IPS-NIHi7 (cell line): Measurements from ENCODE around the gene ZNF629.
A peak's percentile ranks its signal among the peaks of the same experiment; 100 is the strongest.

Source experiments
- DNase-seq: peaks from one replicate; pipeline ENCODE4 v3.0.0; 2012; ENCODE audit warnings: mixed read lengths; ENCODE audit errors: extremely low spot score

The ZNF629 gene

GRCh38 chr16:30748634-30749445 is 38.2 kb downstream of the ZNF629 start:
- peak; percentile 66 for DNase-seq

GRCh38 chr16:30747799-30748633 is 39.0 kb downstream of the ZNF629 start, which contains the start of gene PHKG2:
PHKG2 (plus strand) TSS chr16:30748425; CDS start chr16:30748821, 396 bp downstream.
- DNase-seq: peak; percentile 99

- DNase-seq: no peak
Measured at GRCh38 chr16:30747331-30747730, 39.7 kb downstream of the ZNF629 start.

- no peak for DNase-seq
Measured at GRCh38 chr16:30746638-30747175, 40.3 kb downstream of the ZNF629 start.

GRCh38 chr16:30745082-30745481 is 41.9 kb downstream of the ZNF629 start:
- no peak for DNase-seq

GRCh38 chr16:30744183-30744582 is 42.8 kb downstream of the ZNF629 start:
- no peak for DNase-seq

- DNase-seq: no peak
Measured at GRCh38 chr16:30743716-30744115, 43.3 kb downstream of the ZNF629 start.

- DNase-seq: peak; percentile 50
Measured at GRCh38 chr16:30741461-30741914, 45.5 kb downstream of the ZNF629 start.

GRCh38 chr16:30740364-30741251 is 46.4 kb downstream of the ZNF629 start:
- peak; percentile 87 for DNase-seq

GRCh38 chr16:30738984-30739951 is 47.7 kb downstream of the ZNF629 start:
- DNase-seq: no peak

- no peak for DNase-seq
Measured at GRCh38 chr16:30737794-30738648, 49.0 kb downstream of the ZNF629 start.

- DNase-seq: no peak
Measured at GRCh38 chr16:30736995-30737793, 49.8 kb downstream of the ZNF629 start.

GRCh38 chr16:30731411-30731810 is 55.6 kb downstream of the ZNF629 start:
- DNase-seq: no peak

- no peak for DNase-seq
Measured at GRCh38 chr16:30728899-30729672, 57.9 kb downstream of the ZNF629 start.
